ENCODE measurements around the gene NHS. TPM values are rescaled to one million over a fixed set of nuclear protein-coding genes. Genes with fewer than 3 reads are reported as not detected.
A peak's percentile ranks its signal among the peaks of the same experiment; 100 is the strongest.

Gene NHS
- total RNA-seq, 1 experiment from 2014 or later = 2.4 TPM

- in situ Hi-C loops (cut with HindIII; ENCODE audit: low pct_unique_long_range_greater_than_20kb, low sequenced_read_pairs) = no loop called here
- peak; percentile 55 for DNase-seq (ENCODE audit: low read depth)
Observed at GRCh38 chrX:17591741-17592110, 216.7 kb downstream of the NHS start.

GRCh38 chrX:17592117-17592516 is 217.1 kb downstream of the NHS start:
- in situ Hi-C loops (cut with HindIII; ENCODE audit: low pct_unique_long_range_greater_than_20kb, low sequenced_read_pairs) = no loop called here
- DNase-seq (ENCODE audit: low read depth) = no peak

DNA sequence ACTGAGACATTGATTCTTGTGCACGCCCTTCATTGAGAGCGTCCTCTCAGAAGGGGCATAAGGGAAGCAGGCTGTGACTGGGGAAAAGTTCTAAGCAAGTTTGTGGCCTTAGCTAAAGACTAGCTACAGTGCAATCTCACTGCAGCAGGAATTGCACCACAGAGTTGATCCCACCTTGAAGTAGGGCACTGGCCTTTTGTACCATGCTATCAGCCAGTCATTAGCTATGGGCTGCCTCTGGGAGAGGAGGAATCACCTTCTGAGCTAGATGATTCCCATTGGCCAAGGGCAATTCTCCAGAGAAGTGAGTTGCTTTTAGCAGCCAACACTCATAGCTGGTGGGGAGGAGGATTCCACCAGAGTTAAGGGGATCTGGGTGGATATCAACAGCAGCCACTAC is 219.7 kb downstream of the NHS start:
- in situ Hi-C loops (cut with HindIII; ENCODE audit: low pct_unique_long_range_greater_than_20kb, low sequenced_read_pairs) = no loop called here
- no peak for DNase-seq (ENCODE audit: low read depth)

- in situ Hi-C loops (cut with HindIII; ENCODE audit: low pct_unique_long_range_greater_than_20kb, low sequenced_read_pairs) = no loop called here
- DNase-seq (ENCODE audit: low read depth) = peak; percentile 93
Observed at GRCh38 chrX:17595456-17596035, 220.5 kb downstream of the NHS start.

DNA sequence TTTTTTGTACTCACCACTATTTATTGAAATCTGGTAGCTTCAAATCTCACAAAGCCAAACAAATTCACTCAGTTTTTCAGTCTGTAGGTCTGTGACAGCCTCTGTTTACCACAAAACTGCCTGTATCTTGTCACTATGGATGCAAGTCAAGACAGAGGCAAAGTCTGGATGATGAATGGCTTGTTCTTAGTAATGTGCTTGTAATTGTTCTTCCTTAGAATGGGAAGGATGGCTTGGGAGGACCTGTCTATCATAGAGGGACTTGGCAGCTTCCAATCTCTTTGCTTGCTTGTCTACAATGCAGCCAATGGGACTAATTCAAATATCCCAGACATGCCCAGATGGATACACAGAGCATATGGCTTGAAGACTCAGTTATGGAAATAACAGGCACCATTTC is 221.1 kb downstream of the NHS start:
- in situ Hi-C loops (cut with HindIII; ENCODE audit: low pct_unique_long_range_greater_than_20kb, low sequenced_read_pairs) = no loop called here
- DNase-seq (ENCODE audit: low read depth) = peak; percentile 80

DNA sequence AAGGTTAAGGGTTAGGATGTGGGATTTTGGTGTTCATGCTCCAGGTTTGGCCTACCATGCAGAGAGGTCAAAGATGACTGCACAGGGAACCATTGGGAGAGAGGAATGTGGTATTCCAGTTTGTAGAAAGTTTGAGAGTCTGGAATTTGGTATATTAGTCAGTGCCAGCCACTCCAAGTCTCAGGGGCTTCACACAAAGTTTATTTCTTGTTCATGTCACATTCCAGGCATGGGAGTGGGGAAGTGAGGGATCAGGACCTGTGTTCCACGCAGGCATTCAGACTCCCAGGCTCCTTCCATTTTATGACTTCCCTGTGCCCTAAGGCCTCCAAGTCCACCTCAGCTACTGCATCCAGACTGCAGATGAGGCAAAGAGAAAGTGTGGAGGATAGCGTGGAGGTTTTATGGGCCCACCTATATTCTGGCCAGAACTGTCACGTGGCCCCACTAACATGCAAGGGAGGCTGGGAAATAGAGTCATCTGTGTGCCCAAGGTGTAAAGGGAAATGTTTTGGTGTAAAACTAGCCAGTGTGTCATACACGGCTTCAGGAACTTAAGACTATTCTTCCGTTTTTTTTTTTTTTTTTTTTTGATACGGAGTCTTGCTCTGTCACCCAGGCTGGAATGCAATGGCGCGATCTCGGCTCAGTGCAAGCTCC is 221.7 kb downstream of the NHS start:
- peak; percentile 75 for DNase-seq (ENCODE audit: low read depth)
- in situ Hi-C loops (cut with HindIII; ENCODE audit: low pct_unique_long_range_greater_than_20kb, low sequenced_read_pairs) = no loop called here

DNA sequence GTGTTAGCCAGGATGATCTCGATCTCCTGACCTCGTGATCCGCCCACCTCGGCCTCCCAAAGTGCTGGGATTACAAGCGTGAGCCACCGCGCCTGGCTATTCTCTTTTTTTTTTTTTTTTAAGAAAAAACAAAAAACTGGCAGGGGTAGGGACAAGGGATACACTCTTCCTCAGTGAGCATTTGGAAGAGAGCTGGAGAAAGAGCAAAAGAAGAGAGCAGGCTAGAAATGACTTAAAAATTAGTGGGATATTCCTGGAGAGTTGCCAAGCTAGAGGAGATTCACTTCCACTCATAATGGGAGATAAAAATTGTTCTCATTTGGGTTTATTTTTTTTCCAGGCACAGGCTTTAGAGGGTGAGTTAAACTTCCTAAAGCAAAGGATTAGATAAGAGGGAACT is 222.3 kb downstream of the NHS start:
- DNase-seq (ENCODE audit: low read depth) = peak; percentile 8
- in situ Hi-C loops (cut with HindIII; ENCODE audit: low pct_unique_long_range_greater_than_20kb, low sequenced_read_pairs) = no loop called here

DNA sequence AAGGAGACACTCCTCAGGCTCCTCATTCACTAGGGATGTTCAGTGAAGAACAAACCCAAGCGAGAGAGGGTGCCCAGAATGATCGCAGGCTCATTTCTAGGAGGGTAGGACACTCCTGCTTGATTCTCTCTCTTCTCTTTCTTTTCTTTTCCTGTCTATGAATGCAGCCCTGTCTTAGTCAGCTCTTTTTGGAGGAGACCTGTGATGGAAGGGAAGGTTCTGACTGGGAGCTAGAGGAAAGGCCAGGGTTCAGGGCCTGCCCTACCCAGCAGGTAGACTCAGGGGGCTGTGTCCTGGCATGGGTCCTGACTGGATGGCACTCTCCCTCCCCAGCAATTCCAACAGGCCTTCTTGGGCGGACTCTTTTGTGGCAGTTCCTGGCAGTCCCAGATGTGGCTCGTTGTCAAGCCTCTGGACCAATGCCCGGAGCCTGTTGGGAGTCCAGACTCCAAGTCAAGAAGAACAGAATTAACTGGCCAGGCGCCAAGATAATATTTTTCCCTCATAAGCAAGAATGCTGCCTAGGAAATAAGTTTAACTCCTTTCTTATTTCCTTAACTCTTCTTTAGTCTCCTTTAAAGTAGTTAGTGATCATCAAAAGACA is 222.9 kb downstream of the NHS start:
- no peak for DNase-seq (ENCODE audit: low read depth)
- in situ Hi-C loops (cut with HindIII; ENCODE audit: low pct_unique_long_range_greater_than_20kb, low sequenced_read_pairs) = no loop called here

- DNase-seq (ENCODE audit: low read depth) = no peak
- in situ Hi-C loops (cut with HindIII; ENCODE audit: low pct_unique_long_range_greater_than_20kb, low sequenced_read_pairs) = no loop called here
Observed at GRCh38 chrX:17601441-17602200, 226.6 kb downstream of the NHS start.

DNA sequence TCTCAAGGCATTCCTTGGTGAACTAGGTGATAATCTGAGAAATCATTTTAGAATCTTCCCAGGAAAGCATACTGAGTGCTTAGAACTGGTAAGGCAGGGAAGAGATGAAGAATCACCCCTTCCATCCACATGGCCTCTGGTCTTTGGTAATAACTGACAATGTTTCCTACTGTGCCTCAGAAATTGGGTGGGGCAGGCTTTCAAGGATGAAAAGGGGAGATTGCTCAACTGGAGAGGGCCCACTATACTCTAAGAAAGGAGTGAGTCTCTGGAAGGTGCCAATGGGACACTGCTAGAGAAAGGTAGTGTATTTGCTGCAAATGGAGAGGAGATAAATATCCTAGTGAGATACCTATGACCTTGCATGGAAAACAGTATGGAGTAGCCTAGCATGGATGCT is 227.2 kb downstream of the NHS start:
- DNase-seq (ENCODE audit: low read depth) = no peak
- in situ Hi-C loops (cut with HindIII; ENCODE audit: low pct_unique_long_range_greater_than_20kb, low sequenced_read_pairs) = no loop called here

GRCh38 chrX:17603196-17603595 is 228.2 kb downstream of the NHS start:
- DNase-seq (ENCODE audit: low read depth) = no peak
- in situ Hi-C loops (cut with HindIII; ENCODE audit: low pct_unique_long_range_greater_than_20kb, low sequenced_read_pairs) = no loop called here

DNA sequence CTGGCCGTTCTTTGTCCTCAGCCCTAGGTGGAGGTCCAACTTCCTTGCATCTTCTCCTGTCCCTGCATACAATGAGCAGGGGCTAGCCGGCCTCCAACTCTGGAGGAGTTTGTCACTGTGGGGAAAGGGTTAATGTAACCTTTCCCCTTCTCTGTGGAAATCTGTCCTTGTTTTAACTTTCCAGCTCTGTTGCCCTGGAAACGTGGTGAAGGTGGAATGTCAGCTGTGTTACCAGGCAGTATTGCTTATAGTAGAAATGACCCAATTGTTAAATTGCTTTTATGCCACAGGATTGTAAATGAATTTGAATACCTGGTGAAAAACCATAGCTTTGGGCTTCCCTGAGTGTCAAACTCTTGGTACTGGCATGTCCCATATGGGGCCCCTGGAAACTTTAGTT is 230.7 kb downstream of the NHS start:
- no peak for DNase-seq (ENCODE audit: low read depth)
- in situ Hi-C loops (cut with HindIII; ENCODE audit: low pct_unique_long_range_greater_than_20kb, low sequenced_read_pairs) = no loop called here

- no peak for DNase-seq (ENCODE audit: low read depth)
- in situ Hi-C loops (cut with HindIII; ENCODE audit: low pct_unique_long_range_greater_than_20kb, low sequenced_read_pairs) = no loop called here
Observed at GRCh38 chrX:17606231-17606630, 231.2 kb downstream of the NHS start.

- no peak for DNase-seq (ENCODE audit: low read depth)
- in situ Hi-C loops (cut with HindIII; ENCODE audit: low pct_unique_long_range_greater_than_20kb, low sequenced_read_pairs) = no loop called here
Observed at GRCh38 chrX:17608888-17609287, 233.9 kb downstream of the NHS start.

GRCh38 chrX:17610788-17611187 is 235.8 kb downstream of the NHS start:
- no peak for DNase-seq (ENCODE audit: low read depth)
- in situ Hi-C loops (cut with HindIII; ENCODE audit: low pct_unique_long_range_greater_than_20kb, low sequenced_read_pairs) = no loop called here

GRCh38 chrX:17613979-17614588 is 239.1 kb downstream of the NHS start:
- DNase-seq (ENCODE audit: low read depth) = no peak

GRCh38 chrX:17616936-17617335 is 241.9 kb downstream of the NHS start:
- in situ Hi-C loops (cut with HindIII; ENCODE audit: low pct_unique_long_range_greater_than_20kb, low sequenced_read_pairs) = no loop called here
- no peak for DNase-seq (ENCODE audit: low read depth)

More at GRCh38 chrX:17613979-17614588, 239.1 kb downstream of the NHS start:
- in situ Hi-C loops (cut with HindIII; ENCODE audit: low pct_unique_long_range_greater_than_20kb, low sequenced_read_pairs) = no loop called here

GRCh38 chrX:17617806-17618205 is 242.8 kb downstream of the NHS start:
- DNase-seq (ENCODE audit: low read depth) = peak; percentile 6
- in situ Hi-C loops (cut with HindIII; ENCODE audit: low pct_unique_long_range_greater_than_20kb, low sequenced_read_pairs) = no loop called here
